Measurements from ENCODE around the gene VIPAS39.

The VIPAS39 gene

DNA sequence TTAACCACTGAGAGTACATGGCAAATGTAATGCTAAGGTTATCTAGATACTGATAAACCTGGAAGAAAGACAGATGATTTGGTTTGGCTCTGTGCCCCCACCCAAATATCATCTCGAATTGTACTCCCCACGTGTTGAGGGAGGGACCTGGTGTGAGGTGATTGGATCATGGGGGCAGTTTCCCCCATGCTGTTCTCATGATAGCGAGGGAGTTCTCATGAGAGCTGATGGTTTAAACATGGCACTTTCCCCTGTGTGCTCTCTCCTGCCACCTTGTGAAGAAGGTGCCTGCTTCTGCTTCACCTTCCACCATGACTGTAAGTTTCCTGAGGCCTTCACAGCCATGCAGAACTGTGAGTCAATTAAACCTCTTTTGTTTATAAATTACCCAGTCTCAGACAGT lies 48.3 kb downstream of the VIPAS39 start:
- Histone ChIP-seq H3K36me3 (ENCODE audit: insufficient read depth, low read length) (no peaks in the 10 kb centered on the region), H3K79me2 (ENCODE audit: insufficient read depth, low read length) (no peaks in the 10 kb centered on the region), H3K9ac (ENCODE audit: low read depth, low read length, poor library complexity, severe bottlenecking) (no peak overlapping the region), H3K4me1 (ENCODE audit: insufficient read depth, low read length, poor library complexity, severe bottlenecking) (peaks cover 23% of the 10 kb centered on the region), H3K4me3 (ENCODE audit: low read length, poor library complexity, severe bottlenecking) (no peak overlapping the region), H3K9me3 (ENCODE audit: insufficient read depth, low read depth, low read length) (no peaks in the 10 kb centered on the region), H4K20me1 (ENCODE audit: insufficient read depth, low read length, poor library complexity, severe bottlenecking) (no peaks in the 10 kb centered on the region), H3K27me3 (ENCODE audit: insufficient read depth, low read length, poor library complexity, severe bottlenecking) (no peaks in the 10 kb centered on the region), H3K9me2 (replicated peaks; ENCODE audit: low read depth, low read length) (no peaks in the 10 kb centered on the region), H2AFZ (ENCODE audit: low read length) (no peak overlapping the region), H3K4me2 (ENCODE audit: low read depth, low read length, poor library complexity, severe bottlenecking) (no peak overlapping the region), H3F3A (ENCODE audit: low read depth) (no peaks in the 10 kb centered on the region)
- TF ChIP-seq, protein P1, sequence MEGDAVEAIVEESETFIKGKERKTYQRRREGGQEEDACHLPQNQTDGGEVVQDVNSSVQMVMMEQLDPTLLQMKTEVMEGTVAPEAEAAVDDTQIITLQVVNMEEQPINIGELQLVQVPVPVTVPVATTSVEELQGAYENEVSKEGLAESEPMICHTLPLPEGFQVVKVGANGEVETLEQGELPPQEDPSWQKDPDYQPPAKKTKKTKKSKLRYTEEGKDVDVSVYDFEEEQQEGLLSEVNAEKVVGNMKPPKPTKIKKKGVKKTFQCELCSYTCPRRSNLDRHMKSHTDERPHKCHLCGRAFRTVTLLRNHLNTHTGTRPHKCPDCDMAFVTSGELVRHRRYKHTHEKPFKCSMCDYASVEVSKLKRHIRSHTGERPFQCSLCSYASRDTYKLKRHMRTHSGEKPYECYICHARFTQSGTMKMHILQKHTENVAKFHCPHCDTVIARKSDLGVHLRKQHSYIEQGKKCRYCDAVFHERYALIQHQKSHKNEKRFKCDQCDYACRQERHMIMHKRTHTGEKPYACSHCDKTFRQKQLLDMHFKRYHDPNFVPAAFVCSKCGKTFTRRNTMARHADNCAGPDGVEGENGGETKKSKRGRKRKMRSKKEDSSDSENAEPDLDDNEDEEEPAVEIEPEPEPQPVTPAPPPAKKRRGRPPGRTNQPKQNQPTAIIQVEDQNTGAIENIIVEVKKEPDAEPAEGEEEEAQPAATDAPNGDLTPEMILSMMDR (conservative IDR thresholded peaks at IDR 0.05; ENCODE audit: low read length) = peak; percentile 51
- TF ChIP-seq EZH2phosphoT487 (IDR thresholded peaks at IDR 0.05; ENCODE audit: borderline replicate concordance) = no peak

DNA sequence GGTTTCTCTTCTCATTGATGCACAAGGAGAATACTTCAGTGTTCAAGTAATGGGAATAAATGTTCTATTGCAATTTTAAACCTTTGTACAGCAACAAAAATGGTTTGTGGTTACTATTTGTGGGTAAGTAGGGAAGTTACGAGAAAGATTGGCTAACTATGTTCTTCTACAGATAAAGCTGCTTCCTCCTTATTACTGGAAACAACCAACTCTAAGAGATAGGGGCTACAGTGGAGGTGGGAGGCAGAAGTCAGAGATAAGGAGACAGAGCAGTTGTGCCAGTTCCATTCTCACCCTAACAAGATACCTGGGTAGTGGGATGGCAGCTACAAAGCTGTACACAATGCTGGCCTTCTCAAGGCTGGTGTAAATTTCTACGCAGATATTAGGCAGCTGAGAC lies 50.2 kb downstream of the VIPAS39 start:
- H2AFZ ChIP-seq (ENCODE audit: low read length) = peak overlapping the region; percentile 25; the same call in 1 of the 2 replicates
- H3K9ac ChIP-seq (ENCODE audit: low read depth, low read length, poor library complexity, severe bottlenecking) = peak overlapping the region; percentile 14

GRCh38 chr14:77406718-77407117 lies 50.7 kb downstream of the VIPAS39 start:
- H3K4me1 ChIP-seq (ENCODE audit: insufficient read depth, low read length, poor library complexity, severe bottlenecking) = peaks cover 23% of the 10 kb centered on the region
- H3K79me2 ChIP-seq (ENCODE audit: insufficient read depth, low read length) = no peaks in the 10 kb centered on the region
- no peaks in the 10 kb centered on the region for H4K20me1 ChIP-seq (ENCODE audit: insufficient read depth, low read length, poor library complexity, severe bottlenecking)
- H3K4me3 ChIP-seq (ENCODE audit: low read length, poor library complexity, severe bottlenecking) = peak overlapping the region; percentile 43
- no peaks in the 10 kb centered on the region for H3F3A ChIP-seq (ENCODE audit: low read depth)
- TF ChIP-seq EZH2phosphoT487 (IDR thresholded peaks at IDR 0.05; ENCODE audit: borderline replicate concordance) = no peak
- TF ChIP-seq, protein P1 (conservative IDR thresholded peaks at IDR 0.05; ENCODE audit: low read length) = no peak
- H3K27me3 ChIP-seq (ENCODE audit: insufficient read depth, low read length, poor library complexity, severe bottlenecking) = no peaks in the 10 kb centered on the region
- H3K9me2 ChIP-seq (replicated peaks; ENCODE audit: low read depth, low read length) = no peaks in the 10 kb centered on the region
- H3K9me3 ChIP-seq (ENCODE audit: insufficient read depth, low read depth, low read length) = no peaks in the 10 kb centered on the region
- H3K9ac ChIP-seq (ENCODE audit: low read depth, low read length, poor library complexity, severe bottlenecking) = peak overlapping the region; percentile 14
- peak overlapping the region; percentile 66 for H3K4me2 ChIP-seq (ENCODE audit: low read depth, low read length, poor library complexity, severe bottlenecking)
- H2AFZ ChIP-seq (ENCODE audit: low read length) = 0 out of 2 replicates have a peak overlapping the region, but pooled peaks have one; percentile 25
- H3K36me3 ChIP-seq (ENCODE audit: insufficient read depth, low read length) = no peaks in the 10 kb centered on the region

More for the DNA sequence above, 50.2 kb downstream of the VIPAS39 start:
- Histone ChIP-seq H3K9me2 (replicated peaks; ENCODE audit: low read depth, low read length) (no peaks in the 10 kb centered on the region), H3K27me3 (ENCODE audit: insufficient read depth, low read length, poor library complexity, severe bottlenecking) (no peaks in the 10 kb centered on the region), H3K4me2 (ENCODE audit: low read depth, low read length, poor library complexity, severe bottlenecking) (peak overlapping the region; percentile 66), H3K36me3 (ENCODE audit: insufficient read depth, low read length) (no peaks in the 10 kb centered on the region), H4K20me1 (ENCODE audit: insufficient read depth, low read length, poor library complexity, severe bottlenecking) (no peaks in the 10 kb centered on the region), H3K4me3 (ENCODE audit: low read length, poor library complexity, severe bottlenecking) (peak overlapping the region; percentile 43), H3K4me1 (ENCODE audit: insufficient read depth, low read length, poor library complexity, severe bottlenecking) (peaks cover 23% of the 10 kb centered on the region), H3K9me3 (ENCODE audit: insufficient read depth, low read depth, low read length) (no peaks in the 10 kb centered on the region), H3F3A (ENCODE audit: low read depth) (no peaks in the 10 kb centered on the region), H3K79me2 (ENCODE audit: insufficient read depth, low read length) (no peaks in the 10 kb centered on the region)
- TF ChIP-seq, protein P1 (conservative IDR thresholded peaks at IDR 0.05; ENCODE audit: low read length) = no peak
- TF ChIP-seq EZH2phosphoT487 (IDR thresholded peaks at IDR 0.05; ENCODE audit: borderline replicate concordance) = no peak

Measured in Loucy (cell line).